IPS DF 19.7 (cell line): ENCODE data around the gene EVI5.
"Not testable (repeated sequence)": the region's sequence is repeated elsewhere in the genome, so short reads cannot be mapped to it uniquely, and the experiment has no call there.

Experiments
- DNase-seq: peaks from one replicate; pipeline ENCODE4 v3.0.0-alpha.2; 2013; ENCODE audit warnings: low read depth, low spot score

EVI5 gene

DNA sequence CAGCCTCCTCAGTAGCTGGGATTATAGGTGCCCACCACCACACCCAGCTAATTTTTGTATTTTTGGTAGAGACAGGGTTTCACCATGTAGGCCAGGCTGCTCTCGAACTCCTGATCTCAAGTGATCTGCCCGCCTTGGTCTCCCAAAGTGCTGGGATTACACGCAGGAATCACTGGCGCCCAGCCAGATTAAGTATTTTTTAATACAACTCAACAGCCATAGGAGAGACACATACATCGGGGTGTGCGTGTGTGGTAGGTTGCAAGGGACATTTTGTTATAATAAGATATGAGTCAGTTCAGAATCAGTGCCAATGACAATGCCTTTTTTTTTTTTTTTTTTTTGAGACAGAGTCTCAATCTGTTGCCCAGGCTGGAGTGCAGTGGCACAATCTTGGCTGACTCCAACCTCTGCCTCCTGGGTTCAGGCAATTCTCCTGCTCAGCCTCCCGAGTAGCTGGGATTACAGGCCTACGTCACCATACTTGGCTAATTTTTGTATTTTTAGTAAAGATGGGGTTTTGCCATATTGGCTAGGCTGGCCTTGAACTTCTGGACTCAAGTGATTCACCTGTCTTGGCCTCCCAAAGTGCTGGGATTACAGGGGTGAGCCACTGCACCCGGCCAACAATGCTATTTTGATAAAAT is 259.8 kb downstream of the EVI5 start:
- DNase-seq = not testable (repeated sequence)

DNA sequence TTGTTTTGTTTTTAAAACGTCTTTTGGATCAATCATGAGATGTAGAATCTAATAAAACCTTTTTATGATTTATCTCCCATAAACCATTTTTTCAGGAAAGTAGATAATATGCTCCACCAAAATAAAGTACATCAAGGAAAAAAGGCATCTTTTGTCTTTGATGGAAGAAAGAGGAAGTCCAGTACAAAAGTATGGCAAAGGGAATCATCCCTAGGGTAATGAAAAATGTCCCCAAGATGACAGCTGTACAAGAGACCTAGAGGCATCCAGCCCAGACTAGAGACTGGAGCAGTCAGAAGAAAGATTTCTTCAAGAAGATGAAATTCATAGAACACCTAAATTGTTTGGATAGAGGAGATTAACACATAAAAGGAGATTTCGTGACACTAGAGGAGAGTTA is 265.9 kb downstream of the EVI5 start:
- DNase-seq = no peak

DNA sequence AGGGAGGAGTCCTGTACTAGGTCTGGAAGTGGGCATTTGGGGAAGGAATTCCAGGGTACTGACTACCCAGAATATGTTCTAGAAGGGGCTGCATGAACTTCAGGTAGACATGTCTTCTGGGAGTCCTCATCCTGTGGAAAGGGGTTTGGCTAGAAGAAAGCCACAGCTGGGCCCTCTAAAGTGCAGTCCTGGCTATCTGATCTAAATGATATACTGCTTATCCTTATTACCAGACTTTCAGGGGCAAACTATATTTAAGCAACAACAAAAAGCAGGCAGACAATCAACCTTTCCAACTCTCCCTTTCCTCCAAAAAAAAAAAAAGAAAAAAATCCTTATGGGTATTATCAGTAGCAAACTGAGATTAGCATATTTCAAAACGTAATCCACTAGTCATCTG is 268.3 kb downstream of the EVI5 start:
- no peak for DNase-seq

DNA sequence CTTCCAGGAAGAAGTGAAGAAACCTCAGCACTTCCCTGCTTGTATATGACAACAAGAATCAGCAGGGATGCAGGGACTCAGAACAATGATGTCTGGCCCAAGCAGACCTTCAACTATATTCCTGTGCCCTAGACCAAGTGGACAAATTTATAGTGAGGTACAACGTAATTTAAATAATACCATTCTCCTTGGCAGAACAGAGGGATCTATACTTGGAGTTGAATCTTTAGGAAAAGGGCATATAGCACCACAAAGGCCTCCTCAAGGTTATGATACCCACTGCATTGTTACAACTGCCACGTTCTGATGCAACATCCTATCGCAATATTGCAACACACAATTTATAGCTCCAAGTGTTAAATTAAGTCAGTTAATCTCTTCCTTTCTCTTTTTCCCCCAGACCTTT is 269.1 kb downstream of the EVI5 start:
- DNase-seq = no peak

DNA sequence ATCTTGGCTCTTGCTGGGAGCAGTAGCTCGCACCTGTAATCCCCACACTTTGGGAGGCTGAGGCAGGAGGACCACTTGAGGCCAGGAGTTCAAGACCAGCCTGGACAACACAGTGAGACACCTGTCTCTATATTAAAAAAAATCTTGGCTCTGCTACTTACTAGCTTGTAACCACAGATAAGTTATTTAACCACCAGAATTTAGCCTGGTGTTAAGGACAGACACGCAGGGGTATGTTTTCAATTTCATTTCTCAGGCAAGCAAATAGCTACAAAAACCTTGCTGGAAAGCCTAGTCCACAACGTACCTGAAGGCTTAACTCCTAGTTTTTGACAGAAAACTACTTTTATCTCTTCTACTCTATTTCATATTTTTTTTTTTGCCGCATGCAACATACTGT is 273.4 kb downstream of the EVI5 start:
- DNase-seq = no peak

DNA sequence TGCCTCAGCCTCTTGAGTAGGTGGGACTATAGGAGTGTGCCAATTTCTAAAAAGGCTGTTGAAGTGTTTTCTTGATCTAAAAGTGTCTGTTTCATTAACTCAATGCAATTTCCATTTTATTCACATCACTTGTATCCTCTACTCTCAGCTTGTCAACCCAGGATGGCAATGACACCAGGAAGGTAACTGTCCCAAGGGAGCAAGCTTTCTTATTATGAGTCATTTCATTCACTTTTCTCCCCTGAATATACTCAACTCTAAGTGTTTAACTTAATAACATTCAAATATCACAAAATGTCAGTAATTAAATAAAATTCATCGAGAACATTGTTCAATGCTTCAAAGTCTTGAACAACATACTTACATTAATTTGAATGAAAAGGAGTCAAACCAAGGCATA is 275.3 kb downstream of the EVI5 start:
- DNase-seq = no peak

DNA sequence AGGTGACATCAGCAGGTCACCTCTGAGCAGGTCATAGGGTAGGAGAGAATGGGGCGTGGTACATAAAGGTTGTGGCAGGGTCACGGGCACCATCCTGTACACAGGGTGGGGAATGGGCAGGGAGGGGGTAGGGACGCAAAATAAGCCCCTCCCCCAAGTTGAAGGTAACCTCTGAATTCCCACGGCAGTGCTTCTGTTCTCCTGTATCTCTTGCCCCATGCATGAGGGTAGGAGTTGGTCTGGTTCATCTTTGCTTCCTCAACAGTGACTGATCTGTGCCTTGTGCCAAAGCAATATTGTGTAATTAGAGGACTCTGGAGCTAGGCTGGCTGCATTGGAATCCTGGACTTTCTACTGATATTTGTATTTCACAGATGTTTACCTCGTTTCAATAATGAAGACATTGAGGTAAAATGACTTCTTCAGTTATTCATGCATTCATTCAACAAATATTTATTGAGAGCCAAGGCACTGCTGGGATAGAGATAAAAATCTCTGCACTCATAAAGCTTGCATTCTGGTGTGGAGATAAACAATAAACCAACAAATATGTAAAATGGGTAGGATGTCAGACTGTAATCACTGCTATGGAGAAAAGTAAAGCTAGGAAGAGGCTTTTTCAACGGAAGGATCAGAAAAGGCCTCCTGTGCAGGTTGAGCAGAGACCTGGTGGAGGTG is 279.8 kb downstream of the EVI5 start:
- no peak for DNase-seq

DNA sequence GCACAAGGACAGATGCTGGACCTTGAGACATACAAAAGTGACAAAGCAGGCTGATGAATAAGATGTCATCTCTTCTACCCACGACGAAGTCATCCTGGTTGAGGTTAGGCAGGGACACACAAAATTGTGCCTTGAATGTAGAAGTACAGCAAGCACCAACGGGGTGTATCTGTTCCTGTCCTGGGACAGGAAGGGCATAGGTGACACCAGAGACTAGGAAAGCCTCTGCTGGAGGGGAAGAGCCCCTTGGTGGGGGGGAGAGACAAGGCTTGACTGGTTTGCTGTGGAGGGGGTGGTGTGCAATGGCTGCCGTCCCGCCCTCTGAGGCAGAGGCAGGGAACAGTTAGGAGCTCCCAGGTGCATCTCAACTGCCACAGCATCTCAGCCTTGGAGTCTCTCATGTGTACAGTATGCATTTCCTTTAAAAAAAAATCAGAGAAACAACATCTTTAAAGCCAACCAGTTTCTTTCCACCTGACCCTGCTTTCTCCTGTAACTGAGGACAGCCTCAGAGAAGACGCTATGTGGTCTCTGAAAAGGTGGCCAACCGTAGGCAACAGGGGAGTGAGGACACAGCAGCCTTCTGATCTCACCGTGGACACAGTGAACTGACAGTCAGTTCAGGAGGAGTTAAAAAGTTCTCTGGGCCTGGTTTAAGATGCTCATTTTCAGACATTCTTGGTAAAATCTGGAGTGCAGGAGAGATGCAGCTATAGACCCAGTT is 280.5 kb downstream of the EVI5 start:
- DNase-seq = no peak

DNA sequence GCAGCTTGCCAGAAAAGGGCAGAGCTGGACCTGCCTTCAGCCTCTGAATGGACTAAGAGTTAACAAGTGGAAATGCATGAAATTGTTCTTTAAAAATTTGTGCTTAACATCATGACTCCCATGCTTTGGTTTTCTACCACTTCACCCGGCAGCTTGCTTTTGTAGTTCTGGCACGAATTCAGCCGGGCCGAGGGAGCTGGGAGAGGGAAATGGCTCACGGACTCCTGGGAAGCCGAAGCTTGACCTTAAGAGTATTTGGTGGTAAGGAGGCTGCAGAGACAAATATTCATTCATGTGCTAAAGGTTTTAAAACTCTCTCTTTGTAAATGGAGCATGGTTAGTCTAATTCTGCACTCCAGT is 281.0 kb downstream of the EVI5 start:
- no peak for DNase-seq

DNA sequence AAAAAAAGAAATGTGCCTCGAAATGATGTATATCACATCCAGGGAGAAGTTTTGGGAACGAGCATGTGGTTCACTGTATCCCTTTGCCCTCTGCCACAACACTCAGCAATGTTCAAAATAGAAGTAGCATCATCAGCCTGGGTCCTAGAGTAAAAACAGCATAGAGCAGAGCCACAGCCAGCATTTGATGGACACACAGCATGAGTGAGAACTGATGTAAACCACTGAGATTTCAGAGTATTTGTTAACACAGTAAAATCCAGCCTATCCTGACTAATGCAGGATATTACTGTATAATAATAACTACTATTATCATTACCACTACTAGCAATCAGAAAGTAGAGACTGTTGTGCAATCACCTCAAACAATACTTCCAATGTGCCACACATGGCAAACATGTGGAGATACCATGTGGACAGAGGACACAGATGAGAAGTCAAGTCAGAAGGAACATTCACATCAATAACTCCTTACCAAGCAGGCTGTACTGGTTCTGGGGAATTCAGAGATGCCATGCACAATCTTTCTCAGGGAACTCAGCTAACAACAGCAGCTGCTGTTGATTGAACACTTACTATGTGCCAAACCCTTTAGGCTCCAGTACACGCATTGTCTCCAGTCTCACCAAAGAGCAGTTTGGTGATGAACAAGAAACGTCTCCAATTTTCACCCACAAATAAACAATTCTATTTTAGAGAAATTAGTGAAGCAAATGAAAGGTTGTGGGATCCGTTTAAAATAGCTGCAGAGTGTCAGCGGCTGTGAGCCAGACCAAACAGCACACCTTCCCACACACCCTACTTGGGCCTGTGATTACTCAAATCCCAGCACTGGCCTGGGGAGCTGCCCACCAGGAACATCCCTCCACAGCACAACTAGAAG is 281.6 kb downstream of the EVI5 start:
- DNase-seq = no peak

DNA sequence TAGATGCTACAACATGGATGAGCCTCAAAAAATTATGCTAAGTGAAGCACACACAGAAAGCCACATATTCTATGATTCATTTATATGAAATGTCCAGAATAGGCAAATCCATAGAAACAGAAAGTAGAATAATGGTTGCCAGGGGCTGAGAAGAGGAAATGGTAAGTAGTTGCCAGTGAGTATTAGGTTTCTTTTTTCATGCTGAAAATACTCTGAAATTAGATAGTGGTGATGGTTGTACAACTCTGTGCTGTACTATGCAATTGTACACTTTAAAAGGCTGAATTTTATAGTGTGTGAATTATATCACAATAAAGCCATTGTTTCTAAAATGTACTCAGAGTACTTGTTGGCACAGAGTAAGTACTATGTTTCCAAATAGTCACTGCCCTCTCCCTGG is 282.7 kb downstream of the EVI5 start:
- no peak for DNase-seq

DNA sequence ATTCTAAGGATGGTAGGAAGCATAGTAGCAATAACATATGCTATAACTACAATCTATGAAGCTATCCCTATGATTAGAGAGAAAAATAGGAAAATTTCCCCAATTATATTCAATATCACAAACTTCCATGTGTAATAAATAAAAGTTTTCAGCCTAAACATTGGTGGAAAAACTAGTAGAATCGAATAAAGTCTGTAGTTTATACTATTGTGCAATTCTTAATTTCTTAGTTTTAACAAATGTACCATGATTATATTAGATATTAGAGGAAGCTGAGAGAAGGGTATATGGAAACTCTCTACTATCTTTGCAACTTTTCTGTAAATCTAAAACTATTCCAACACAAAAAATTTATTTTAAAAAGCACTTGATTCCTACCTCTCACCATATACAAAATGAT is 284.4 kb downstream of the EVI5 start:
- DNase-seq = no peak

DNA sequence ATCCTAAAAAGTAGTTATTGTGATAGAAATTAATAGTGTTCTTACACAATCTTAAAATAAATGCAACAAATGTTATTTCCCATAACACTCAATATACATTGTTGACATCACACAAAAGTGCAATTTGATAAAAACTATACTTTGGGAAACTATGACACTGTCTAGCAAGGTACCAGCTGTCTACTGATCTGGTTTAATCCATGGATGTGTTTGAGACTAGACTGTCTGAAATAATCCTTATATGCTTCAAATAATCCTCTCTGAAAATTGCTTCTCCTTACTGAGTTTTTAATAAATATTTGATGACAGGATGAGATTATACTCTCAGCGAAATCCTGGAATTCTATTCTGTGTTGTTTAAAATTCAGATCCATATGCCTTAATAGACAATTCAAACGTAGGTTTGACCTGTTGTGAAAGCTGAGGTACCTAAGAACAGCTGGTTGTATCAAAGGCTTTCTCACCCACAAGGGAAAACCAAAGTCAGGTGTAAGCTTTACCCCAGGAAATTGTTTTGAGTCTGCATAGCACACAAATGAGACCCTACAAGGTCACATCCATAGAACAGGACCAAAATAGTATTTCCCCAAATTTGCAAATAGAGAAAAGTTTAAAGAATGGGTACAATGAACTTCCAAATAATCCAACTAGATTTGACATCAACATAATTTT is 289.4 kb downstream of the EVI5 start:
- no peak for DNase-seq

DNA sequence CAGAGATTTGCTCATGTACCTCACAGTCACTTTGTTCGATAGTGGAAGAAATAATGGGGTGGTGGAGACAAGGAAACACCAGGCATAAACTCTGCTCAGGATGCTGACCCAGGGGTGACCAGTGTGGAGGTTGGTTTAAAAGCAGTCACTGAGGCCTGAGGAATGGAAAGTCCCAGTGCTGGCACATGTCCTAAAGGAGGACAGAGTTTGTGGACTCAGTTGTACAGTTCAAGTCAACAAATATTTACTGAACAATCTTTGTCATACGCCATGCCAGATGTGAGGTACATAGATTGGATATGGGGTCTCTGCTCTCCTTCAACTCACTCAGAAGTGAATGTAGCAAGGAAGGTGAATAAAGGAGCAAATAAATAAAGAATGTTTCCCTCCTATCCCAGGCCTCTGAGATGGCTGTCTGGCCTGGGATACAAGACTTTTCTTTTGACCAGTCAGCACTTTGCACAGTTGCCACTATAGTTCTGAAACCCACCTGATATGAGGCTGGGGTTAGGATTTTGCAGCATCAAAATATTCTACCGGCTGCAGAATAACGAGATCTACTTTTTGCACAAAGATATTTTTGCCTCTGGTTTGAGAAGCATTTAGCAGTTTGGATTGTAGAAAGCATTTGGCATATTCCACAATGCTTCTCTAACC is 290.3 kb downstream of the EVI5 start:
- no peak for DNase-seq

DNA sequence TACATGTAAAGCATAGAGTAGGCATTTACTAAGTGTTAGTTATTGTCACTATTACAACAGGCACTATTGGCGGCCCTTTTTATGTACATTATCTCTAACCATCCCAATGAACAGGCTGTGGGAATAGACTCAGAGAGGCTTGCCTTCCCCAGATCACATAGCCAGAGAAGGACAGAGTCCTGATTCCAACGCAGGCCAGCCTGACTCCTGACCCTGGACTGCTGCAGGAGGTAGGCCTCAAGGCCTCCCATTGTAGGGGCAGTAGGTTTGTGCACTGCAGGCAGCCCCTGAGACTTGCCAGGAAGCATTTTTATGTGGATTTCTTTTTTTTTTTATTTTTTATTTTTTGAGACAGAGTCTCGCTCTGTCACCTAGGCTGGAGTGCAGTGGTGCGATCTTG is 291.8 kb downstream of the EVI5 start:
- DNase-seq = no peak

DNA sequence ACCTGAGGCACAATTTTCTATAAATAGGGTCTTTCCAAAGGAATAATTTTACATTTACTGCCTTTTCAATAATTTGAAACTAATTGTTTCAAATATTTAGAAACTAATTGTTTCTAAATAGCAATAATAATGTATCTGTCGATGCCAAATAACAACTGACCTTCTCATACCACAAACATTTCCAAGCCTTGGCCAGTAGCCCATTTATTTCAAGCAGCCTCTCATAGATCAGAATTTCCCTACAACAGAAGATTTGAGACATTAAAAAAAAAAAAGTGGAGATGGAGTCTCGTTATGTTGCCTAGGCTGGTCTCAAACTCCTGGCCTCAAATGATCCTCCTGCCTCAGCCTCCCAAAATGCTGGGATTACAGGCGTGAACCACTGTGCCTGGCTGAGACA is 296.1 kb downstream of the EVI5 start:
- no peak for DNase-seq

DNA sequence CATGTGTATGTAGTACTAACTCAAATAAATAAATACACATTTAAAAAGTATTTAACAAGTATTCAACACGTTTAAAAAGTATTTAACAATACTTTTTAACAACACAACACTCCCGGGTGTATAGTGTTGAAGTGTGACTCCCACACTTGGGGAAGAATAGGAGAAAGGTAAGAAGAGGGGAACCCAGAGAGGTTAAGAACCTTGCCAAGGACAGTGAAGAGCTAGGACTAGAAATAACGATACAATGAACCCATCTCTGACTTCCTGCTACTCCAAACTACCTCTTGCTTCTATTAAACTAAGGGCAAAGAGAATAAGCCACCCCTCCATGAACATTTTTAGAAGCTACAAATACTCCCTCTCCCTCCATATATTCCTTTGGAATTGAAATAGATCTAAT is 296.5 kb downstream of the EVI5 start:
- no peak for DNase-seq

DNA sequence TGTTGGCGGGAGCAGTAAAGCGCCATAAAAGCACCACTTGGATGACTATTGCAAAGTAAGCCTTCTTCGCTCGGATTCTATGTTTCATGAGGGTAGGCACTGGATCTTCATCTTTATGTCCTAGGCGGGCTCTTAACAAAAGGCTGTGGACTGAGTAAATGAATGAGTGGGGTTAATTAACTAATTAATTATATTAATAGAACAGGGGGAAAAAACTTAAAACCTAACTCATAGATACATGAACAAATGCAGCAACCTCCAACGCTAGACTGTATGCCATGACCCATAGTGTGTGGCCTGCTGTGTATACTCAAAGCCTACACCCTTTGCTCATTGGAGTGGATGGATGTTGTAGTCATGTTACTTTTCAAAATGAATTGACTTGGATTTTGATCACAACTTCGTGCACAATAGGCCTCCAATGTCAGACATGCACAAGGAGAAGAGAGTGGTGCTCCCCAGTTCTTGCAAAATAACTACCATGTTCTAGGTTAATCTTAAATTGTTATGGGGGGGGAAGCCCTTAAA is 297.8 kb downstream of the EVI5 start:
- DNase-seq = no peak

DNA sequence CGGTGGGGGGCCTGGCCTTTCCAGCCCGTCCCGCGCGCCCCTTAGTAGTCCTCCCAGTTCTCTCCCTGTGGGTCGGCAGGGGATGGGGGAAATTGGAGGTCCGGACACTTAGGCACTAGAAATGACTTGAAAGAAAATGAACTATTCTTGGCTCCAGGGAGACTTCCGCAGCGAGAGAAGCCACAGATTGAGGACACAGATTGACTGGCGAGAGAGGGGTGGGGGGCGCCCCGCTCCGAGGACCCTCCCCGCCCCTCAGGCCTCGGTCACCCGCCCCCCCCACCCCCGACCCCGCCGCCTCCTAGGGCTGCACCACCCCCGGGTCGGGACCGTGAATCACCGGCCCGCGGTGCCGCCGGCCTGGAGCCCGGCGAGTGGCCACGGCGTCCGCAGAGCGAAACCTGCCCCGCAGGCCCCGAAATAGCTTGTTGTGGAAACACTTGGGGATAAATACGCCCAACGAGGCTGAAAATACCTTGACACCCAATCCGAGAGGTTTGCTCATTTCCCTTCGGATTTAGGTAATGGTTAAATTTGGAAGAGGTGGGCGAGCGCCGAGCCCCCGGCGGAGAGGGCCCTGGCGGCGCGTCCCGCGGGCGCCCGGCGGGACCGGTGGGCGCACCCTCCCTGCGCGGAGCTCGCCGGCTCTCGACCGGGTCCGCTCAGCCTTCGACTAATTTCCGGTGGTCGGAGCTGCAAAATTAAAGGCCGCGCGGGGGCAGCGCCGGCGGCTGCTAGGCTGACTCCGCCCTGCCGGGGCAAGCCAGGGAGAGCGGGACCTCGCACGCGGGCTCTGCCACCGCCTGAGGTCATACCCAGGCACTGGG is 298.4 kb downstream of the EVI5 start, which contains the start of gene GFI1:
TSS of gene GFI1 (minus strand) at position 675 of the 827 bp plus-strand sequence. CDS start 3,438 bp downstream, outside the sequence.
- no peak for DNase-seq
